Measurements from ENCODE around the gene TSPAN4. TPM values are rescaled to one million over a fixed set of nuclear protein-coding genes. Genes with fewer than 3 reads are reported as not detected.

Gene TSPAN4
- total RNA-seq, 1 donor from 2014 or later: 40.5 TPM

GRCh38 chr11:911890-912219, 69.2 kb downstream of the TSPAN4 start:
- intact Hi-C loops (cut with micrococcal nuclease): no loop called here
- no peak for ATAC-seq
- DNase-seq: no peak

GRCh38 chr11:912266-912665, 69.6 kb downstream of the TSPAN4 start:
- DNase-seq (no peak), ATAC-seq (no peak)
- intact Hi-C loops (cut with micrococcal nuclease): no loop called here

GRCh38 chr11:913043-913442, 70.4 kb downstream of the TSPAN4 start:
- ATAC-seq (no peak), DNase-seq (no peak)
- intact Hi-C loops (cut with micrococcal nuclease): no loop called here

- DNase-seq (no peak), ATAC-seq (no peak)
- intact Hi-C loops (cut with micrococcal nuclease): no loop called here
These were observed 71.6 kb downstream of the TSPAN4 start for GRCh38 chr11:914204-914603.

GRCh38 chr11:914747-915501, 72.3 kb downstream of the TSPAN4 start:
- ATAC-seq: peak; percentile 27
- peak; percentile 78 for DNase-seq
- intact Hi-C loops (cut with micrococcal nuclease): no loop called here

Other genes starting within 250 kb of the TSPAN4 start
- 14.4 TPM for gene IRF7, start 226.9 kb upstream of the TSPAN4 start, total RNA-seq
- gene CDHR5, start 217.9 kb upstream of the TSPAN4 start, total RNA-seq: not detected
- not detected for gene SCT, start 215.7 kb upstream of the TSPAN4 start, total RNA-seq
- not detected for gene DRD4, start 205.6 kb upstream of the TSPAN4 start, total RNA-seq
- 15.9 TPM for gene DEAF1, start 147.6 kb upstream of the TSPAN4 start, total RNA-seq
- gene TMEM80, start 147.0 kb upstream of the TSPAN4 start, total RNA-seq: 9.0 TPM
- gene EPS8L2, start 136.6 kb upstream of the TSPAN4 start, total RNA-seq: 3.3 TPM
- gene TALDO1, start 95.4 kb upstream of the TSPAN4 start, total RNA-seq: 103 TPM
- gene GATD1, start 65.4 kb upstream of the TSPAN4 start, total RNA-seq: 23.1 TPM
- not detected for gene CEND1, start 52.8 kb upstream of the TSPAN4 start, total RNA-seq
- 3.5 TPM for gene SLC25A22, start 44.6 kb upstream of the TSPAN4 start, total RNA-seq
- gene PIDD1, start 37.6 kb upstream of the TSPAN4 start, total RNA-seq: 8.5 TPM
- gene RPLP2, start 32.9 kb upstream of the TSPAN4 start, total RNA-seq: 942 TPM
- gene PNPLA2, start 23.9 kb upstream of the TSPAN4 start, total RNA-seq: 321 TPM
- 31.0 TPM for gene CRACR2B, start 14.9 kb upstream of the TSPAN4 start, total RNA-seq
- gene CD151, start 9.9 kb upstream of the TSPAN4 start, total RNA-seq: 401 TPM
- gene POLR2L, start 323 bp upstream of the TSPAN4 start, total RNA-seq: 266 TPM
- gene CHID1, start 68.0 kb downstream of the TSPAN4 start, total RNA-seq: 53.0 TPM
- 42.6 TPM for gene AP2A2, start 83.0 kb downstream of the TSPAN4 start, total RNA-seq
- gene MUC6, start 193.9 kb downstream of the TSPAN4 start, total RNA-seq: not detected
- not detected for gene MUC2, start 232.0 kb downstream of the TSPAN4 start, total RNA-seq

Data from left ventricle myocardium superior (tissue), 1 donor.